SK-N-SH treated with all-trans-retinoic acid at 6 μM for 48 hours (cell line): ENCODE measurements around the gene TRNP1.

Experiments used
- ATAC-seq: fragments of 200-7000 bp; cut with Tn5 transposase; 3 replicates; pipeline ENCODE4 v1.9.1; 2020; ENCODE audit warnings: mild to moderate bottlenecking, moderate library complexity
- ARNTL ChIP-seq: fragments of 450-650 bp; formaldehyde crosslinking; IDR thresholded peaks from 2 replicates; pipeline ENCODE4 v1.5.0; 2020; ENCODE audit warnings: low read depth, mild to moderate bottlenecking, moderate library complexity, borderline replicate concordance
- CREB5 ChIP-seq: fragments of 250-450 bp; sonication (Bioruptor Pico); IDR thresholded peaks from 2 replicates; pipeline ENCODE4 v1.5.1; 2020; ENCODE audit warnings: low read depth, mild to moderate bottlenecking, moderate library complexity
- CSDC2 ChIP-seq: fragments of 250-450 bp; sonication (Bioruptor Pico); IDR thresholded peaks from 2 replicates; pipeline ENCODE4 v1.5.0; 2020; ENCODE audit warnings: mild to moderate bottlenecking, moderate library complexity
- PPARA ChIP-seq: fragments of 250-450 bp; sonication (Bioruptor Pico); IDR thresholded peaks from 2 replicates; pipeline ENCODE4 v1.5.0; 2020; ENCODE audit warnings: mild to moderate bottlenecking, borderline replicate concordance
- TOX ChIP-seq: fragments of 250-450 bp; sonication (Bioruptor Pico); IDR thresholded peaks from 2 replicates; pipeline ENCODE4 v1.8.0; 2021; ENCODE audit warnings: mild to moderate bottlenecking, moderate library complexity, borderline replicate concordance
- TSHZ2 ChIP-seq: fragments of 250-450 bp; sonication (Bioruptor Pico); IDR thresholded peaks from 2 replicates; pipeline ENCODE4 v1.5.0; 2020; ENCODE audit warnings: mild to moderate bottlenecking, moderate library complexity
- ZC3H10 ChIP-seq: fragments of 250-450 bp; sonication (Bioruptor Pico); IDR thresholded peaks from 2 replicates; pipeline ENCODE4 v1.5.1; 2021; ENCODE audit warnings: mild to moderate bottlenecking, moderate library complexity
- ZNF70 ChIP-seq: fragments of 450-650 bp; formaldehyde crosslinking; IDR thresholded peaks from 2 replicates; pipeline ENCODE4 v1.5.0; 2020; ENCODE audit warnings: mild to moderate bottlenecking, moderate library complexity

TRNP1 gene

GRCh38 chr1:27049607-27050006, 56.1 kb downstream of the TRNP1 start:
- no peak for TF ChIP-seq PPARA (CRISPR knock-in tag)
- no peak for TF ChIP-seq ARNTL
- TF ChIP-seq TSHZ2: no peak
- no peak for TF ChIP-seq CREB5 (CRISPR knock-in tag)
- no peak for TF ChIP-seq ZC3H10 (CRISPR knock-in tag)
- no peak for TF ChIP-seq ZNF70 (CRISPR knock-in tag)
- TF ChIP-seq CSDC2 (CRISPR knock-in tag): no peak
- TF ChIP-seq TOX (CRISPR knock-in tag): no peak
- ATAC-seq: no peak
